DMS53 (cell line): Measurements from ENCODE around the gene GPT2.
"Not testable (repeated sequence)": the region's sequence is repeated elsewhere in the genome, so short reads cannot be mapped to it uniquely, and the experiment has no call there.

Experiments
- DNase-seq: peaks from one replicate; lab custom pipeline; 2025; lab: John Stamatoyannopoulos, UW

Gene GPT2

GRCh38 chr16:46866286-46866685 lies 17.9 kb upstream of the GPT2 start:
- peak; percentile 68 for DNase-seq

- not testable (repeated sequence) for DNase-seq
Measured at GRCh38 chr16:46867486-46867885, 16.7 kb upstream of the GPT2 start.

GRCh38 chr16:46868891-46869290 lies 15.3 kb upstream of the GPT2 start:
- DNase-seq = not testable (repeated sequence)

DNA sequence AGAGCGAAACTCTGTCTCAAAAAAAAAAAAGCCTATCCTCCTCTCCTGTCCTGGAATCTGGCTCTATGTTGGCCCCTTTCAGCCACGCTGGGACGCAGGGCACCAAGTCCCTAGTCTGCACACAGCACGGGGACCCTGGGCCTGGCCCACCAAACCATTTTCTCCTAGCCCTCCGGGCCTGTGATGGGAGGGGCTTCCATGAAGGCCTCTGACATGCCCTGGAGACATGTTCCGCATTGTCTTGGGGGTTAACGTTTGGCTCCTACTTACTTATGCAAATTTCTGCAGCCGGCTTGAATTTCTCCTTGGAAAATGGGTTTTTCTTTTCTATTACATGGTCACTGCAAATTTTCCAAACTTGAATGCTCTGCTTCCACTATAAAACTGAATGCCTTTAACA lies 12.6 kb upstream of the GPT2 start:
- DNase-seq = no peak

- DNase-seq = no peak
Measured at GRCh38 chr16:46873201-46873600, 11.0 kb upstream of the GPT2 start.

DNA sequence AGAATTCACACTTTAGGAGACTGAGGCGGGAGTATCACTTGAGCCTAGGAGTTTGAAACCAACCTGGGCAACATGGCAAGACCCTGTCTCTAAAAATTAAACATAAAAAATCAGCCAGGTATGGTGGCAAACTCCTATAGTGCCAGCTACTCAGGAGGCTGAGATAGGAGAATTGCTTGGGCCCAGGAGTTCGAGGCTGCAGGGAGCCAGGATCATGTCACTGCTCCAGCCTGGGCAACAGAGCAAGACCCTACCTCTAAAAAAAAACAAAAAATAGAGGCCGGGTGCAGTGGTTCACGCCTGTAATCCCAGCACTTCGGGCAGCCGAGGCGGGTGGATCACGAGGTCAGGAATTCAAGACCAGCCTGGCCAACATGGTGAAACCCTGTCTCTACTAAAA lies 8.9 kb upstream of the GPT2 start:
- no peak for DNase-seq

DNA sequence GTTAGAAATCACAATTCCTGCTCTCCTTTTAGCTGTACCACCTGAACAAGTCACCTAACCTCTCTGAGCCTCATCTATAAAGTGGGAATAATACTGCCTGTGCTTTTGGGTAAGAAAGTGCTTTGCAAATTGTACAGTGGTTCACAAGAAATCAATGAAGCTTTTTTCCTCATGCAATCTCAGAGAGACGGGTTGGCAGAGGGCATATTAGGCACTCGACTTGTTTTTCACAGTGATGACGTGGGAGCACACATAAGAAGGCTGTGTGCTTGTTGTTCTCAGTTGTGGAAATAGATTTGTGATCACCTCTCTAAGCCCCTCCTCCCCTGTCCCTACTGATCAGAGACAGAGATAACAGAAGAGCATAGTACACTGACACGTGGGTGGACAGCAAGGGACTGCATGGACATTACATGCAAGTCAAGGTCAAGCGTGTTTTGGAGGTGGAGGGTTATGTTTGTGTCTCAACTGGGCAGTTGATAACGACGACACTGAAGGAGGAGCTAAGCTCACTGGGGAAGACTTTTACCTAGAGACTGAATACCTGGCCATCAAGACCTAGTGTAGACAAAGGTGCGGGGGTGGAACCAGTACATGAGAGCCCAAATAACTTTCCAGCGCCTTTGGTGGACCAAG lies 1.7 kb upstream of the GPT2 start:
- peak; percentile 70 for DNase-seq

DNA sequence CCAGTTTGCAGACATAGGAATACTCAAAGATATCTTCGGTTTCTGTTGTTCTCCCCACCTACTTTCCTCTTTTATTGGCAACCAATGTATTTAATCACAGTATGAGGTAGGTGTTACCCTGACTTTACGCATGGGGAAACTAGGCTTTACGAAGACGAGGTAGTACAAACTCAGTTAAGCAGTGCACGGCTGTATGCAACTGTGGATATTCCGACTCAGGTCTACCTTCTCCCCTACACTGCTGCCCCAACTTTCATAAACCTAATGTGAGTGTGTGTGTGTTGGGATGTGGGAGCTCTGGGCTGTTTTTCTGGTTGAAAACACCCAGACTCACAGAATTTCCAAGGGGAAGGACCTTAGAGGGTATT lies 1.2 kb upstream of the GPT2 start:
- peak; percentile 57 for DNase-seq

GRCh38 chr16:46883353-46883689 lies 841 bp upstream of the GPT2 start:
- DNase-seq = peak; percentile 83

DNA sequence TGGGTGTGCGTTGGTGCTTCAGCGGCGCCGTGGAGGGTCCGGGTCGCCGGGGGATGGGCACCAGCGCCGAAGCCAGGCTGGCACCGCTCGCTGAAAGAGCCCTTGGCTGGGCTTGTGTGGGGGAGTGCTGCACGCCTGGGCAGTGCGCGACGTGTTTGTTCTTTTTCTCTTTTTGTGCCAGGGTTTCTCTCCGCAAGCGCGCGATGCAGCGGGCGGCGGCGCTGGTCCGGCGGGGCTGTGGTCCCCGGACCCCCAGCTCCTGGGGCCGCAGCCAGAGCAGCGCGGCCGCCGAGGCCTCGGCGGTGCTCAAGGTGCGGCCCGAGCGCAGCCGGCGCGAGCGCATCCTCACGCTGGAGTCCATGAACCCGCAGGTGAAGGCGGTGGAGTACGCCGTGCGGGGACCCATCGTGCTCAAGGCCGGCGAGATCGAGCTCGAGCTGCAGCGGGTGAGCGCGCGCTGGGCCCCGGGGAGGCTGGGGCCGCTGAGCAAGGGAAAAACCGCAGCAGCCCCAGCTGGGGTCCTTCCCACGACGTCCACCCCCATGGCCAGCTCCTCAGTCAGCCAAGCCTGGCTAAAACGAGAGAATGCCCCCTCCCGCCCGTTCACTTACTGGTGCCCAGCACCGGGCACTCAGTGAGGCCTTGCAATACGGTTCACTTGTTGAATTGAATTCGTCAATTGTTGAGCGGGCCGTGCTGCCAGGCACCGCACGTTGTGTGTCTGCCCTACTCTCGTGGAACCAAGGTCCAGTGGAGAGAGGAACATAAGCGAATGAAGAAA lies 541 bp downstream of the GPT2 start:
- DNase-seq = peak; percentile 72

- DNase-seq = peak; percentile 38
Measured at GRCh38 chr16:46885960-46886763, 2.0 kb downstream of the GPT2 start.

GRCh38 chr16:46886764-46887523 lies 2.8 kb downstream of the GPT2 start:
- DNase-seq = no peak

DNA sequence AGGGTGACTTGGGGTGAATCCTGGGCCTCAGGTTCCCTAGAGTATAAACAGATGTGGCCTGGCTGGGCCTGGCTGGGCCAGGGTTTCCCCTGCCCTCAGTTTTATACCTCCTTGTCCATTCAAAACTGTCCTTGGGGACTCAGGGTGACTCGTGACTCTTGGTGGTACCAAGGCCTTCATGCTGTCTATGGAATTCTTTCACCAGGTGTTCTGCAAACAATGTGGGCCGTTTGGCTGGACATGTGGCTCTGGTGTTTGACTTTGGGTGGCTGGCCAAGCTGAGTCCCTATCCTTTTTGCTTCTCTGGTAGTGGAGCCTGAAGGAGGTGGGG lies 3.3 kb downstream of the GPT2 start:
- no peak for DNase-seq

- no peak for DNase-seq
Measured at GRCh38 chr16:46889245-46889941, 5.2 kb downstream of the GPT2 start.

GRCh38 chr16:46889942-46890300 lies 5.8 kb downstream of the GPT2 start:
- DNase-seq = no peak

DNA sequence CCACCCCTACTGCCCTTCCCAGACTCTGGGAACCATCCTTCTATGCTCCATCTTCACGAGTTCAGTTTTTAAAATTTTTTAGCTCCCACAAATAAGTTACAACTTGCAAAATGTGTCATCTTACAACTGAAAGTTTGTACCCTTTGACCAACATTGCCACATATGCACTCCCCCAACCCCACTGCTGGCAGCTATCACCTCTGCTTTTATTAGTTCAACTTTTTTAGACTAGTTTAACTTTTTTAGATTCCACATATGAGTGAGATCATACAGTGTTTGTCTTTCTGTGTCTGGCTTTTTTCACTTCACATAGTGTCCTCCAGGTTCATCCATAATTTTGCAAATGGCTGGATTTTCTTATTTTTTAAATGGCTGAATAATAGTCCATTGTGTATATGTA lies 7.7 kb downstream of the GPT2 start:
- no peak for DNase-seq

GRCh38 chr16:46894036-46894672 lies 10.0 kb downstream of the GPT2 start:
- DNase-seq = no peak

DNA sequence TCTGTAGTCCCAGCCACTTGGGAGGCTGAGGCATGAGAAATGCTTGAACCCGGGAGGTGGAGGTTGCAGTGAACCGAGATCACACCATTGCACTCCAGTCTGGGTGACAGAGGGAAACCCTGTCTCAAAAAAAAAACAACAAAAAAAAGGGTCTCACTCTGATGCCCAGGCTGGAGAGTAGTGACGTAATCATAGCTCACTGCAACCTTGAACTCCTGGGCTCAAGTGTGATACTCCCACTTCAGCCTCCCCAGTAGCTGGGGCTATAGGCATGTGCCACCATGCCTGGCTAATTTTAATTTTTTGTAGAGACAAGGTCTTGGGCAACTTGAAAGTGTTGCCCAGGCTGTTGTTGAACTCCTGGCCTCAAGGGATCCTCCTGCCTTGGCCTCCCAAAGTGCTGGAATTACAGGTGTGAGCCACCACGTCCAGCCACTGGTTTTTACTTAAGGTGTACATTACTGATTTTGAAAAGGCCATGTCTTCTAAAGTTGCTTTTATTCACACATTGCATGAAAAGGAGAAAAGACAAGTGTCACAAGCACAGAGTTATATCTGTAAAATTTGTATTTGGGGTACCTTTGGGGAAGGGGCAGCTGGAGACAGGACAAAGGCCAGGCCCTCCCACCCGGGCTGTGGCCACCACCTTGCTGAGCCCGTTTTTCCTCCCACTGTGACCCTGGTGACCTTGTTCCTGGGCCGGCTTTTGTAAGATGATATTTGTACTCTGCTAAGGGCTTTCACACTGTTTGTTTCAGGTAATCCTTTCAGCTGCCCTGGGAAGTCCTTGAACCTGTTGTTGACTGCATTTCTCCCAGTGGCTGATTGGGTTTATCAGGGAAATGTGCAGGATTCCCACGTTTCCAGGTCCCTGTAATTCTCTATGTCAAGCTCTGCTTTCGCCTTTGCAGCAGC lies 11.5 kb downstream of the GPT2 start:
- DNase-seq = peak; percentile 95

DNA sequence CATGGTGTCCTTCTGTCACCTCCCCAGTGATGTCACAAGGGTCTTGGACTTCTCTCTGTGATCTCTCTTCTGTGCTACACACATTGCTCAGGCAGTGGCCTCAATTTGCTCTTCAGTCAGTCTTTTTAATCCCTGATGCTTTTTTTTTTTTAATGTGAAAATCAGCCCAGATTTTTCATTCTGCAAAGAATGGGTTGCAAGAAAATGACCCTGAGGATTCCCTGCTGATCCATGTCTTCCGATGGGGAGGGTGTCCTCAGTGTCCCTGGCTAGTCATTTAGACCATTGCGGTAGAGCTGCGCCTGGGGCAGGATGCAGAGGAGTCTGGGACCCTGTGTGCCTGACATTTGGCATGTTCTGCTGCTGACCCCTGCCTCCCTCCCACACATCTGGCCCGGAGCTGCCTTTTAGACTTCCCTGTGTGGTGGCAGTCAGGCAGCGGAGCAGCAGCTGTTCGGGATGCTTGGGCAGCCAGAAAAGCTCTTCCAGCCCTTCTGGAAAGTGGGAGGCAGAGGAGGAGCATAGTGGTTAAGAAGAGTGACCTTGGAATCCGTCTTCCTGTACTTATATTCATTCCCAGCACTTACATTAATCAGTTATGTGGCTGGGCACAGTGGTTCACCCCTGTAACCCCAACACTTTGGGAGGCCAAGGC lies 12.3 kb downstream of the GPT2 start:
- peak; percentile 35 for DNase-seq

GRCh38 chr16:46897471-46897870 lies 13.3 kb downstream of the GPT2 start:
- no peak for DNase-seq
